Ovary (tissue), 3 donors: ENCODE data around the gene NUP85.

Experiments
- CTCF ChIP-seq, 3 donors: fragments of 450-650 bp in 2 of 3; fragments of 200-600 bp in 1 of 3; IDR thresholded peaks; one replicate each; pipeline versions ENCODE4 v1.5.1 to v1.8.0; 2016 to 2022; ENCODE audit warnings: antibody characterized with exemption in 3 of 3, mild to moderate bottlenecking in 1 of 3
- EP300 ChIP-seq: sonication (generic); formaldehyde crosslinking; IDR thresholded peaks from one replicate; pipeline ENCODE4 v1.6.1; 2017; ENCODE audit warnings: antibody characterized with exemption
- donor health status: DM: no; HTN: no; CAD: no.

GRCh38 chr17:75269844-75270217 lies 64.4 kb downstream of the NUP85 start:
- TF ChIP-seq CTCF (IDR thresholded peaks at IDR 0.05) (no peak), EP300 (no peak)
